HCT116 (cell line): ENCODE data around the gene STK11. TPM values are rescaled to one million over a fixed set of nuclear protein-coding genes. Genes with fewer than 3 reads are reported as not detected.

Experiments used
- ATAC-seq: fragments of 200-7000 bp; cut with Tn5 transposase; 2 replicates; pipeline ENCODE4 v1.9.1; 2020; ENCODE audit warnings: mild to moderate bottlenecking, moderate library complexity
- BruUV-seq: library from RNA; stranded (reverse); fragments of 400-500 nt; replicated peaks from 2 replicates; lab custom pipeline; 2021; lab: Mats Ljungman, UMichigan
- CTCF ChIA-PET: fragments of 300-600 bp; sonication (Branson Sonifier 250); formaldehyde crosslinking; loops from one replicate; lab custom pipeline; 2021; ENCODE audit warnings: antibody characterized with exemption; lab: Charles Lee
- POLR2A ChIA-PET: fragments of 300-600, 350-600 bp; sonication (Branson Sonifier 250); formaldehyde crosslinking; loops from one replicate; lab custom pipeline; 2021; ENCODE audit warnings: antibody characterized with exemption; lab: Charles Lee
- RAD21 ChIA-PET, 2 experiments: fragments of 300-600 bp; sonication (Branson Sonifier 250); formaldehyde crosslinking; loops; one replicate each; lab custom pipeline; 2023; ENCODE audit warnings: low total read pairs in 2 of 2; ENCODE audit not compliant: uncharacterized antibody in 2 of 2, unreplicated experiment in 2 of 2, low non-redundant PET in 1 of 2; lab: Charles Lee
- DNase-seq: peaks from one replicate; pipeline ENCODE4 v3.0.0-alpha.2; 2010; ENCODE audit warnings: low read depth, low spot score
- H2AFZ ChIP-seq: fragments of 200-600 bp; shearing (Covaris generic), sonication (generic); 2 replicates; pipeline ENCODE4 v1.6.1; 2017; ENCODE audit warnings: low read depth, mixed run types, mixed read lengths, antibody characterized with exemption, low read length; ENCODE audit not compliant: poor library complexity, severe bottlenecking
- H3K27ac ChIP-seq: 2 replicates; pipeline ENCODE4 v1.5.1; 2012; ENCODE audit warnings: low read depth, low read length
- H3K27me3 ChIP-seq: fragments of 200-600 bp; sonication (generic); 2 replicates; pipeline ENCODE4 v1.6.1; 2016; ENCODE audit warnings: mixed run types, low read length, mixed read lengths; ENCODE audit not compliant: insufficient read depth
- H3K36me3 ChIP-seq, 2 experiments: fragments of 200-500 bp in 1 of 2; fragments of 200-600 bp in 1 of 2; sonication (Bioruptor generic) in 1 of 2; sonication (generic) in 1 of 2; 2 replicates each; pipeline versions ENCODE4 v1.5.1 to v1.6.1; 2014 to 2016; ENCODE audit warnings: low read length in 2 of 2, inconsistent platforms in 1 of 2, mixed read lengths in 1 of 2, mixed run types in 1 of 2; ENCODE audit not compliant: insufficient read depth in 2 of 2, control insufficient read depth in 1 of 2
- H3K4me1 ChIP-seq, 2 experiments: fragments of 200-600 bp in 1 of 2; sonication (generic) in 1 of 2; 2 replicates each; pipeline versions ENCODE4 v1.5.1 to v1.6.1; 2012 to 2017; ENCODE audit warnings: low read length in 2 of 2, inconsistent platforms in 1 of 2, mild to moderate bottlenecking in 1 of 2, mixed read lengths in 1 of 2, mixed run types in 1 of 2, moderate library complexity in 1 of 2; ENCODE audit not compliant: insufficient read depth in 2 of 2, control insufficient read depth in 1 of 2
- H3K4me2 ChIP-seq: fragments of 200-600 bp; sonication (generic); 2 replicates; pipeline ENCODE4 v1.6.1; 2017; ENCODE audit warnings: mixed run types, low read length, mixed read lengths
- H3K4me3 ChIP-seq, 2 experiments: fragments of 200-600 bp in 1 of 2; sonication (generic) in 1 of 2; replicated peaks in 1 of 2; 2 replicates each; pipeline ENCODE4 v1.5.1; 2011 to 2016; ENCODE audit warnings: low read length in 2 of 2, control low read depth in 1 of 2, low read depth in 1 of 2, mild to moderate bottlenecking in 1 of 2, mixed read lengths in 1 of 2, mixed run types in 1 of 2
- H3K79me2 ChIP-seq: fragments of 200-600 bp; sonication (generic); 2 replicates; pipeline ENCODE4 v1.6.1; 2017; ENCODE audit warnings: mild to moderate bottlenecking, mixed run types, low read length, moderate library complexity, mixed read lengths; ENCODE audit not compliant: insufficient read depth
- H3K9ac ChIP-seq: fragments of 200-600 bp; sonication (generic); 2 replicates; pipeline ENCODE4 v1.6.1; 2016; ENCODE audit warnings: low read length, mixed read lengths
- H3K9me2 ChIP-seq: fragments of 200-600 bp; sonication (generic), shearing (Covaris generic); 2 replicates; pipeline ENCODE4 v1.6.1; 2017; ENCODE audit warnings: mixed run types, mild to moderate bottlenecking, moderate library complexity; ENCODE audit not compliant: insufficient read depth
- H3K9me3 ChIP-seq, 2 experiments: fragments of 200-500 bp in 1 of 2; fragments of 200-600 bp in 1 of 2; sonication (Bioruptor generic) in 1 of 2; sonication (generic) in 1 of 2; 2 replicates each; pipeline ENCODE4 v1.6.1; 2014 to 2017; ENCODE audit warnings: low read length in 2 of 2, mixed read lengths in 2 of 2, inconsistent platforms in 1 of 2, low read depth in 1 of 2, mild to moderate bottlenecking in 1 of 2, mixed run types in 1 of 2, moderate library complexity in 1 of 2; ENCODE audit not compliant: control insufficient read depth in 1 of 2, insufficient read depth in 1 of 2
- H4K20me1 ChIP-seq: fragments of 200-600 bp; sonication (generic), shearing (Covaris generic); 2 replicates; pipeline ENCODE4 v1.6.1; 2017; ENCODE audit warnings: mixed run types, mild to moderate bottlenecking, moderate library complexity; ENCODE audit not compliant: insufficient read depth
- ATF3 ChIP-seq: IDR thresholded peaks from 2 replicates; pipeline ENCODE4 v1.6.1; 2012
- CBX3 ChIP-seq: IDR thresholded peaks from 2 replicates; pipeline ENCODE4 v1.6.1; 2012; ENCODE audit warnings: low read depth
- CTCF ChIP-seq, 3 experiments: fragments of 200-600 bp in 1 of 3; sonication (generic) in 1 of 3; IDR thresholded peaks in 2 of 3; conservative IDR thresholded peaks in 1 of 3; 2 replicates each; pipeline ENCODE4 v1.5.1; 2012 to 2017; ENCODE audit warnings: low read depth in 2 of 3, low read length in 2 of 3, antibody characterized with exemption in 1 of 3, borderline replicate concordance in 1 of 3, control low read depth in 1 of 3, mild to moderate bottlenecking in 1 of 3, mixed read lengths in 1 of 3, mixed run types in 1 of 3, moderate library complexity in 1 of 3; ENCODE audit not compliant: insufficient read depth in 1 of 3
- EGR1 ChIP-seq: IDR thresholded peaks from 2 replicates; pipeline ENCODE4 v1.6.1; 2012; ENCODE audit warnings: low read depth
- EZH2 ChIP-seq: fragments of 200-600 bp; sonication (generic); IDR thresholded peaks from 2 replicates; pipeline ENCODE4 v1.6.1; 2017; ENCODE audit warnings: antibody characterized with exemption, mixed run types
- JUND ChIP-seq: IDR thresholded peaks from 2 replicates; pipeline ENCODE4 v1.6.1; 2012
- RAD21 ChIP-seq: IDR thresholded peaks from 2 replicates; pipeline ENCODE4 v1.6.1; 2012; ENCODE audit warnings: low read depth, mild to moderate bottlenecking
- REST ChIP-seq: IDR thresholded peaks from 2 replicates; pipeline ENCODE4 v1.6.1; 2012; ENCODE audit warnings: low read depth
- SRF ChIP-seq: IDR thresholded peaks from 2 replicates; pipeline ENCODE4 v1.6.1; 2012; ENCODE audit warnings: low read depth
- YY1 ChIP-seq: IDR thresholded peaks from 2 replicates; pipeline ENCODE4 v1.6.1; 2011; ENCODE audit warnings: low read length, low read depth, moderate library complexity, mild to moderate bottlenecking; ENCODE audit not compliant: insufficient replicate concordance; ENCODE audit errors: extremely low read depth
- ZFX ChIP-seq: fragments of 450-650 bp; IDR thresholded peaks from 2 replicates; pipeline ENCODE4 v1.6.1; 2017
- ZNF274 ChIP-seq: fragments of 200-500 bp; sonication (Bioruptor generic); IDR thresholded peaks from 2 replicates; pipeline ENCODE4 v1.6.1; 2014; ENCODE audit warnings: mild to moderate bottlenecking, low read depth, low read length, inconsistent platforms
- intact Hi-C: fragments of 100-400 bp; cut with micrococcal nuclease; formaldehyde crosslinking; loops from 2 replicates; pipeline ENCODE4 v1.10.0; 2022
- total RNA-seq: library from RNA; stranded (reverse); gene quantifications from one replicate; pipeline ENCODE4 v1.2.1, GENCODE V29; 2021; ENCODE audit not compliant: unreplicated experiment

The STK11 gene
- total RNA-seq, 1 experiment from 2014 or later = 86.9 TPM

GRCh38 chr19:1247748-1248138 lies 42.2 kb downstream of the STK11 start:
- TF ChIP-seq SRF (no peak), EGR1 (no peak), ZNF274 (no peak), CTCF (IDR thresholded peaks at IDR 0.05 in 2 of 3, conservative IDR thresholded peaks at IDR 0.05 in 1 of 3; ENCODE audit: borderline replicate concordance in 1 of 3, insufficient read depth in 1 of 3, low read depth in 2 of 3, low read length in 2 of 3) (no peak), YY1 (no peak), RAD21 (no peak), JUND (no peak), CBX3 (no peak), ZFX (no peak), REST (no peak), EZH2 (no peak), ATF3 (no peak)
- TF ChIP-seq, all 23 proteins: peak for 0
- no peak for DNase-seq
- Histone ChIP-seq H3K27ac (peak overlapping the region; percentile 100), H3K9me2 (no peaks in the 10 kb centered on the region), H4K20me1 (peaks cover 13% of the 10 kb centered on the region; the same call in 1 of the 2 replicates), H3K4me3 (peak overlapping the region; percentile 63 to 71), H3K27me3 (no peaks in the 10 kb centered on the region), H3K9me3 (no peaks in the 10 kb centered on the region), H3K4me2 (peak overlapping the region; percentile 98), H2AFZ (no peak overlapping the region), H3K9ac (peak overlapping the region; percentile 99), H3K4me1 (peaks cover 49 to 74% of the 10 kb centered on the region in 2 experiments), H3K36me3 (peaks cover 6 to 24% of the 10 kb centered on the region in 2 experiments), H3K79me2 (peaks cover 58% of the 10 kb centered on the region)
- ChIA-PET CTCF (no interaction called here), POLR2A (interaction anchor here (5.3 kb wide), 1 partner anchor 21 kb away, joined by 139 read pairs; the partner anchor contains the start of gene CIRBP), RAD21 (no interaction called here)
- TSS peak; percentile 85 for BruUV-seq
- ATAC-seq = peak; percentile 11
- intact Hi-C loops = loop anchor here (10.0 kb wide), 2 partner anchors 223 to 453 kb away; partner anchors contain the start of genes CNN2, PTBP1, RNU6-2 and TMEM259
